Smooth muscle cell (in vitro differentiated cells): ENCODE measurements around the gene RASAL1. TPM values are rescaled to one million over a fixed set of nuclear protein-coding genes. Genes with fewer than 3 reads are reported as not detected.

Experiments
- DNase-seq: peaks from one replicate; lab custom pipeline; 2025; ENCODE audit not compliant: unreplicated experiment; lab: John Stamatoyannopoulos, UW
- H2AFZ ChIP-seq: fragments of 200-600 bp; sonication (generic); 2 replicates; pipeline ENCODE4 v1.6.0; 2016; ENCODE audit warnings: antibody characterized with exemption, low read depth, mild to moderate bottlenecking
- H3F3A ChIP-seq: fragments of 200-600 bp; sonication (generic); 2 replicates; pipeline ENCODE4 v1.6.0; 2017; ENCODE audit warnings: antibody characterized with exemption, low read depth
- H3K27ac ChIP-seq: fragments of 200-600 bp; sonication (generic); 2 replicates; pipeline ENCODE4 v1.5.1; 2016; ENCODE audit warnings: low read depth, mild to moderate bottlenecking
- H3K27me3 ChIP-seq: fragments of 200-600 bp; sonication (generic); 2 replicates; pipeline ENCODE4 v1.6.1; 2016; ENCODE audit warnings: low read depth, mild to moderate bottlenecking
- H3K36me3 ChIP-seq: fragments of 200-600 bp; sonication (generic); 2 replicates; pipeline ENCODE4 v1.5.1; 2016; ENCODE audit warnings: low read depth
- H3K4me1 ChIP-seq: fragments of 200-600 bp; sonication (generic); 2 replicates; pipeline ENCODE4 v1.5.1; 2016; ENCODE audit warnings: low read depth
- H3K4me2 ChIP-seq: fragments of 200-600 bp; sonication (generic); 2 replicates; pipeline ENCODE4 v1.6.0; 2016; ENCODE audit warnings: mild to moderate bottlenecking
- H3K4me3 ChIP-seq: fragments of 200-600 bp; sonication (generic); 2 replicates; pipeline ENCODE4 v1.5.1; 2016; ENCODE audit warnings: mild to moderate bottlenecking
- H3K79me2 ChIP-seq: fragments of 200-600 bp; sonication (generic); 2 replicates; pipeline ENCODE4 v1.6.0; 2016; ENCODE audit warnings: low read depth, mild to moderate bottlenecking
- H3K9ac ChIP-seq: fragments of 200-600 bp; sonication (generic); 2 replicates; pipeline ENCODE4 v1.6.0; 2016; ENCODE audit warnings: low read depth
- H3K9me3 ChIP-seq: fragments of 200-600 bp; sonication (generic); replicated peaks from 2 replicates; pipeline ENCODE4 v1.5.1; 2016; ENCODE audit warnings: low read depth
- H4K20me1 ChIP-seq: fragments of 200-600 bp; sonication (generic); 2 replicates; pipeline ENCODE4 v1.6.0; 2016; ENCODE audit warnings: low read depth
- CTCF ChIP-seq: fragments of 200-600 bp; sonication (generic); IDR thresholded peaks from 2 replicates; pipeline ENCODE4 v1.5.1; 2017; ENCODE audit warnings: borderline replicate concordance, mild to moderate bottlenecking, antibody characterized with exemption; ENCODE audit not compliant: insufficient read depth, poor library complexity, severe bottlenecking
- WGBS: methylation state at CpG from one replicate; pipeline ENCODE4 v1.1.7; 2016; ENCODE audit warnings: low lambda C conversion rate; 5-methylcytosine and 5-hydroxymethylcytosine counted together
- polyA plus RNA-seq: library from polyadenylated mRNA; unstranded; fragments of >200 nt; fragmentation: Nextera tagmentation; extraction: Ambion mirVana; gene quantifications from 2 replicates; pipeline ENCODE4 v1.2.1, GENCODE V29; 2016
- total RNA-seq: library from RNA; depleted of rRNA; stranded (reverse); fragments of >200 nt; gene quantifications from 2 replicates; pipeline ENCODE4 v1.2.3, GENCODE V29; 2014

RASAL1 gene
- total and polyA plus RNA-seq, 2 experiments from 2014 or later, result not detected

GRCh38 chr12:113171543-113171942, 36.0 kb upstream of the RASAL1 start:
- Histone ChIP-seq H2AFZ (no peak overlapping the region), H3K27ac (no peak overlapping the region), H3F3A (no peaks in the 10 kb centered on the region), H3K4me1 (no peaks in the 10 kb centered on the region), H3K4me2 (no peak overlapping the region), H3K79me2 (no peaks in the 10 kb centered on the region), H3K4me3 (no peak overlapping the region), H3K36me3 (peaks cover 5% of the 10 kb centered on the region), H3K9ac (no peak overlapping the region), H3K9me3 (no peaks in the 10 kb centered on the region), H4K20me1 (peaks cover 6% of the 10 kb centered on the region), H3K27me3 (no peaks in the 10 kb centered on the region)
- TF ChIP-seq CTCF, result no peak
- no peak for DNase-seq
- WGBS, result 97% methylated on average over 9 of the region's 9 CpGs

GRCh38 chr12:113170926-113171325, 35.4 kb upstream of the RASAL1 start:
- H3K9me3 ChIP-seq, result no peaks in the 10 kb centered on the region
- WGBS, result 94% methylated on average over 4 of the region's 4 CpGs

GRCh38 chr12:113170457-113170856, 34.9 kb upstream of the RASAL1 start:
- no peak overlapping the region for H3K27ac ChIP-seq
- H3K79me2 ChIP-seq, result no peaks in the 10 kb centered on the region
- peaks cover 5% of the 10 kb centered on the region for H3K36me3 ChIP-seq
- no peak overlapping the region for H3K4me2 ChIP-seq
- H3K9me3 ChIP-seq, result no peaks in the 10 kb centered on the region
- H2AFZ ChIP-seq, result no peak overlapping the region
- 92% methylated on average over 5 of the region's 5 CpGs for WGBS
- H3K27me3 ChIP-seq, result no peaks in the 10 kb centered on the region
- peaks cover 6% of the 10 kb centered on the region for H4K20me1 ChIP-seq
- DNase-seq, result no peak
- H3K4me3 ChIP-seq, result no peak overlapping the region
- H3K9ac ChIP-seq, result no peak overlapping the region
- H3K4me1 ChIP-seq, result no peaks in the 10 kb centered on the region
- no peaks in the 10 kb centered on the region for H3F3A ChIP-seq
- TF ChIP-seq CTCF, result no peak

More at GRCh38 chr12:113170926-113171325, 35.4 kb upstream of the RASAL1 start:
- TF ChIP-seq CTCF, result no peak
- Histone ChIP-seq H2AFZ (no peak overlapping the region), H3K27me3 (no peaks in the 10 kb centered on the region), H3K27ac (no peak overlapping the region), H3K79me2 (no peaks in the 10 kb centered on the region), H3K9ac (no peak overlapping the region), H3F3A (no peaks in the 10 kb centered on the region), H3K36me3 (peaks cover 5% of the 10 kb centered on the region), H4K20me1 (peaks cover 6% of the 10 kb centered on the region), H3K4me3 (no peak overlapping the region), H3K4me1 (no peaks in the 10 kb centered on the region), H3K4me2 (no peak overlapping the region)
- DNase-seq, result no peak

GRCh38 chr12:113169697-113170096, 34.1 kb upstream of the RASAL1 start:
- H3K9me3 ChIP-seq, result no peaks in the 10 kb centered on the region
- H3K27ac ChIP-seq, result no peak overlapping the region
- H3K4me1 ChIP-seq, result no peaks in the 10 kb centered on the region
- H2AFZ ChIP-seq, result no peak overlapping the region
- TF ChIP-seq CTCF, result no peak
- peaks cover 5% of the 10 kb centered on the region for H3K36me3 ChIP-seq
- no peak overlapping the region for H3K9ac ChIP-seq
- H3F3A ChIP-seq, result no peaks in the 10 kb centered on the region
- H4K20me1 ChIP-seq, result peaks cover 6% of the 10 kb centered on the region
- WGBS, result 93% methylated on average over 13 of the region's 13 CpGs
- H3K27me3 ChIP-seq, result no peaks in the 10 kb centered on the region
- no peak for DNase-seq
- no peaks in the 10 kb centered on the region for H3K79me2 ChIP-seq
- H3K4me3 ChIP-seq, result no peak overlapping the region
- no peak overlapping the region for H3K4me2 ChIP-seq
